Activated naive CD4-positive, alpha-beta T cell treated with anti-CD3 and anti-CD28 coated beads for 36 hours (primary cell): Measurements from ENCODE around the gene ABHD16A. TPM values are rescaled to one million over a fixed set of nuclear protein-coding genes. Genes with fewer than 3 reads are reported as not detected.

Experiments used
- CTCF ChIA-PET: fragments of 350-600 bp; sonication (Branson Sonifier 250); formaldehyde crosslinking; loops from one replicate; lab custom pipeline; 2021; ENCODE audit warnings: antibody characterized with exemption; lab: Charles Lee
- DNase-seq: peaks from one replicate; pipeline ENCODE4 v3.0.0-alpha.2; 2020
- H3K27ac Mint-ChIP-seq: one replicate; pipeline ENCODE4 v1.8.0; 2021; ENCODE audit warnings: mild to moderate bottlenecking, mixed read lengths
- H3K27me3 Mint-ChIP-seq: one replicate; pipeline ENCODE4 v1.8.0; 2021; ENCODE audit warnings: low read depth, mixed read lengths
- H3K36me3 Mint-ChIP-seq: one replicate; pipeline ENCODE4 v1.8.0; 2021; ENCODE audit warnings: low read depth, mixed read lengths
- H3K4me1 Mint-ChIP-seq: one replicate; pipeline ENCODE4 v1.8.0; 2021; ENCODE audit warnings: low read depth, mixed read lengths
- H3K4me3 Mint-ChIP-seq: one replicate; pipeline ENCODE4 v1.8.0; 2021; ENCODE audit warnings: mild to moderate bottlenecking, moderate library complexity, mixed read lengths
- H3K9me3 Mint-ChIP-seq: one replicate; pipeline ENCODE4 v1.8.0; 2021; ENCODE audit warnings: mixed read lengths
- intact Hi-C: fragments of 100-400 bp; cut with micrococcal nuclease; formaldehyde crosslinking; loops from one replicate; pipeline ENCODE4 v1.15.1; 2023
- total RNA-seq, 2 experiments: library from RNA; stranded (reverse); gene quantifications; one replicate each; pipeline ENCODE4 v1.2.3, GENCODE V29; 2021

The ABHD16A gene
- total RNA-seq, 2 experiments from 2014 or later: 19.9 to 22.5 TPM

- H3K27me3 Mint-ChIP-seq: no peaks in the 10 kb centered on the region
- H3K4me3 Mint-ChIP-seq: no peak overlapping the region
- H3K27ac Mint-ChIP-seq: no peak overlapping the region
- H3K36me3 Mint-ChIP-seq: peaks cover 15% of the 10 kb centered on the region
- DNase-seq: no peak
- CTCF ChIA-PET: no interaction called here
- no peaks in the 10 kb centered on the region for H3K9me3 Mint-ChIP-seq
- intact Hi-C loops: no loop called here
- H3K4me1 Mint-ChIP-seq: peaks cover 5% of the 10 kb centered on the region
Measured at GRCh38 chr6:31692353-31692752, 10.8 kb downstream of the ABHD16A start.

- CTCF ChIA-PET: interaction anchor here (0.9 kb wide), 1 partner anchor 19 kb away, joined by 3 read pairs; no protein-coding TSS in a partner anchor
- Mint-ChIP-seq H3K27ac (no peak overlapping the region), H3K9me3 (no peaks in the 10 kb centered on the region), H3K4me3 (no peak overlapping the region), H3K27me3 (no peaks in the 10 kb centered on the region), H3K4me1 (peaks cover 3% of the 10 kb centered on the region), H3K36me3 (peaks cover 13% of the 10 kb centered on the region)
- intact Hi-C loops: no loop called here
- DNase-seq: no peak
Measured at GRCh38 chr6:31691564-31692108, 11.5 kb downstream of the ABHD16A start.

- intact Hi-C loops: no loop called here
- no peak overlapping the region for H3K27ac Mint-ChIP-seq
- CTCF ChIA-PET: interaction anchor here (0.7 to 0.9 kb wide), 3 partner anchors 13 to 30 kb away, joined by 3 to 4 read pairs (median 3); no protein-coding TSS in a partner anchor
Measured at GRCh38 chr6:31691078-31691463, 12.1 kb downstream of the ABHD16A start.

GRCh38 chr6:31690231-31691077 is 12.7 kb downstream of the ABHD16A start:
- Mint-ChIP-seq H3K36me3 (peaks cover 9% of the 10 kb centered on the region), H3K27me3 (no peaks in the 10 kb centered on the region), H3K4me3 (no peak overlapping the region), H3K9me3 (no peaks in the 10 kb centered on the region), H3K27ac (peak overlapping the region; percentile 54), H3K4me1 (peaks cover 3% of the 10 kb centered on the region)
- DNase-seq: no peak
- CTCF ChIA-PET: interaction anchor here (0.5 to 1.9 kb wide), 4 partner anchors 10 to 217 kb away, joined by 3 to 7 read pairs (median 4); partner anchors contain the start of gene LY6G5C
- intact Hi-C loops: no loop called here

More at GRCh38 chr6:31691078-31691463, 12.1 kb downstream of the ABHD16A start:
- Mint-ChIP-seq H3K4me1 (peaks cover 3% of the 10 kb centered on the region), H3K4me3 (no peak overlapping the region), H3K9me3 (no peaks in the 10 kb centered on the region), H3K27me3 (no peaks in the 10 kb centered on the region), H3K36me3 (peaks cover 10% of the 10 kb centered on the region)
- no peak for DNase-seq

- Mint-ChIP-seq H3K27me3 (no peaks in the 10 kb centered on the region), H3K27ac (no peak overlapping the region), H3K4me1 (peaks cover 3% of the 10 kb centered on the region), H3K36me3 (peaks cover 9% of the 10 kb centered on the region), H3K4me3 (no peak overlapping the region), H3K9me3 (no peaks in the 10 kb centered on the region)
- DNase-seq: peak; percentile 33
- intact Hi-C loops: no loop called here
- CTCF ChIA-PET: interaction anchor here (0.5 to 1.9 kb wide), 3 partner anchors 9 to 247 kb away, joined by 4 to 7 read pairs (median 5); partner anchors contain the start of gene LY6G5C
Measured at GRCh38 chr6:31689249-31690110, 13.6 kb downstream of the ABHD16A start.

GRCh38 chr6:31687860-31688693 is 15.0 kb downstream of the ABHD16A start:
- intact Hi-C loops: no loop called here
- Mint-ChIP-seq H3K36me3 (peaks cover 9% of the 10 kb centered on the region), H3K4me3 (no peak overlapping the region), H3K9me3 (no peaks in the 10 kb centered on the region), H3K27ac (peak overlapping the region; percentile 11), H3K27me3 (no peaks in the 10 kb centered on the region), H3K4me1 (peaks cover 3% of the 10 kb centered on the region)
- CTCF ChIA-PET: no interaction called here
- no peak for DNase-seq

GRCh38 chr6:31687321-31687720 is 15.8 kb downstream of the ABHD16A start:
- no peak for DNase-seq
- CTCF ChIA-PET: interaction anchor here (1.0 kb wide), 1 partner anchor 41 kb away, joined by 3 read pairs; the partner anchor contains the start of gene DDAH2
- H3K9me3 Mint-ChIP-seq: no peaks in the 10 kb centered on the region
- peaks cover 7% of the 10 kb centered on the region for H3K36me3 Mint-ChIP-seq
- no peak overlapping the region for H3K4me3 Mint-ChIP-seq
- peaks cover 3% of the 10 kb centered on the region for H3K4me1 Mint-ChIP-seq
- intact Hi-C loops: no loop called here
- H3K27me3 Mint-ChIP-seq: no peaks in the 10 kb centered on the region
- peak overlapping the region; percentile 11 for H3K27ac Mint-ChIP-seq

GRCh38 chr6:31686483-31686882 is 16.6 kb downstream of the ABHD16A start:
- CTCF ChIA-PET: interaction anchor here (0.6 to 1.0 kb wide), 2 partner anchors 42 to 49 kb away, joined by 3 read pairs; partner anchors contain the start of gene DDAH2

GRCh38 chr6:31683591-31683990 is 19.5 kb downstream of the ABHD16A start:
- H3K4me3 Mint-ChIP-seq: no peak overlapping the region
- peaks cover 11% of the 10 kb centered on the region for H3K4me1 Mint-ChIP-seq
- intact Hi-C loops: no loop called here
- no peak for DNase-seq
- H3K27ac Mint-ChIP-seq: no peak overlapping the region
- no peaks in the 10 kb centered on the region for H3K27me3 Mint-ChIP-seq
- peaks cover 1% of the 10 kb centered on the region for H3K36me3 Mint-ChIP-seq
- H3K9me3 Mint-ChIP-seq: no peaks in the 10 kb centered on the region
- CTCF ChIA-PET: interaction anchor here (1.0 kb wide), 1 partner anchor 87 kb away, joined by 6 read pairs; no protein-coding TSS in a partner anchor

More at GRCh38 chr6:31686483-31686882, 16.6 kb downstream of the ABHD16A start:
- intact Hi-C loops: no loop called here
- no peak for DNase-seq
- peaks cover 7% of the 10 kb centered on the region for H3K36me3 Mint-ChIP-seq
- no peak overlapping the region for H3K4me3 Mint-ChIP-seq
- H3K9me3 Mint-ChIP-seq: no peaks in the 10 kb centered on the region
- H3K27me3 Mint-ChIP-seq: no peaks in the 10 kb centered on the region
- H3K4me1 Mint-ChIP-seq: peaks cover 5% of the 10 kb centered on the region
- H3K27ac Mint-ChIP-seq: no peak overlapping the region

GRCh38 chr6:31681135-31681671 is 21.9 kb downstream of the ABHD16A start:
- peak; percentile 62 for DNase-seq
- Mint-ChIP-seq H3K4me3 (peak overlapping the region; percentile 74), H3K4me1 (peaks cover 11% of the 10 kb centered on the region), H3K27me3 (no peaks in the 10 kb centered on the region), H3K27ac (no peak overlapping the region), H3K9me3 (no peaks in the 10 kb centered on the region), H3K36me3 (no peaks in the 10 kb centered on the region)
- CTCF ChIA-PET: interaction anchor here (0.6 to 1.9 kb wide), 12 partner anchors 8 to 271 kb away, joined by 3 to 12 read pairs (median 5); partner anchors contain the start of genes ABHD16A, HSPA1B and MSH5
- intact Hi-C loops: loop anchor here (2.0 kb wide), 5 partner anchors 88 to 272 kb away; partner anchors contain the start of gene NEU1
